PC-9 (cell line): ENCODE results near the gene HYAL1. TPM values are rescaled to one million over a fixed set of nuclear protein-coding genes. Genes with fewer than 3 reads are reported as not detected.

Source experiments
- BruUV-seq: library from RNA; stranded (reverse); fragments of 400-500 nt; replicated peaks from 2 replicates; lab custom pipeline; 2021; lab: Mats Ljungman, UMichigan
- CTCF ChIA-PET: fragments of 300-600 bp; sonication (Branson Sonifier 250); formaldehyde crosslinking; loops from one replicate; lab custom pipeline; 2022; ENCODE audit warnings: antibody characterized with exemption; lab: Charles Lee
- POLR2A ChIA-PET: fragments of 300-600 bp; sonication (Branson Sonifier 250); formaldehyde crosslinking; loops from one replicate; lab custom pipeline; 2022; ENCODE audit warnings: antibody characterized with exemption; ENCODE audit not compliant: unreplicated experiment; lab: Charles Lee
- DNase-seq, 2 experiments: peaks; one replicate each; pipeline versions ENCODE4 v3.0.0 to v3.0.0-alpha.2; 2015 to 2022; ENCODE audit warnings: mixed read lengths in 1 of 2
- H2AFZ ChIP-seq: fragments of 200-600 bp; sonication (generic); 2 replicates; pipeline ENCODE4 v1.8.1; 2017; ENCODE audit warnings: antibody characterized with exemption
- H3F3A ChIP-seq: fragments of 200-600 bp; sonication (generic); 2 replicates; pipeline ENCODE4 v1.8.1; 2017; ENCODE audit warnings: antibody characterized with exemption, mild to moderate bottlenecking, low read depth; ENCODE audit not compliant: insufficient read depth
- H3K27ac ChIP-seq: fragments of 200-600 bp; sonication (generic); 2 replicates; pipeline ENCODE4 v1.6.1; 2016; ENCODE audit warnings: mixed run types
- H3K27me3 ChIP-seq: fragments of 200-600 bp; sonication (generic); 2 replicates; pipeline ENCODE4 v1.6.1; 2016; ENCODE audit warnings: low read depth, mixed run types; ENCODE audit not compliant: insufficient read depth
- H3K36me3 ChIP-seq: fragments of 200-600 bp; sonication (generic); 2 replicates; pipeline ENCODE4 v1.6.1; 2016; ENCODE audit warnings: low read depth, mixed run types
- H3K4me1 ChIP-seq: fragments of 200-600 bp; sonication (generic); replicated peaks from 2 replicates; pipeline ENCODE4 v1.6.1; 2016; ENCODE audit warnings: mixed run types; ENCODE audit not compliant: insufficient read depth
- H3K4me2 ChIP-seq: fragments of 200-600 bp; sonication (generic); 2 replicates; pipeline ENCODE4 v1.6.1; 2017; ENCODE audit warnings: mixed run types
- H3K4me3 ChIP-seq: fragments of 200-600 bp; sonication (generic); 2 replicates; pipeline ENCODE4 v1.6.1; 2016; ENCODE audit warnings: mixed run types
- H3K79me2 ChIP-seq: fragments of 200-600 bp; sonication (generic); 2 replicates; pipeline ENCODE4 v1.6.1; 2017; ENCODE audit warnings: low read depth, mixed run types
- H3K9me2 ChIP-seq: fragments of 200-600 bp; sonication (generic); 2 replicates; pipeline ENCODE4 v1.8.1; 2017; ENCODE audit warnings: mild to moderate bottlenecking; ENCODE audit not compliant: insufficient read depth
- H3K9me3 ChIP-seq: fragments of 200-600 bp; sonication (generic); 2 replicates; pipeline ENCODE4 v1.8.1; 2016; ENCODE audit warnings: low read depth; ENCODE audit not compliant: insufficient read depth
- H4K20me1 ChIP-seq: fragments of 200-600 bp; sonication (generic); 2 replicates; pipeline ENCODE4 v1.8.1; 2017; ENCODE audit not compliant: insufficient read depth
- CTCF ChIP-seq: fragments of 200-600 bp; sonication (generic); conservative IDR thresholded peaks from 2 replicates; pipeline ENCODE4 v1.6.1; 2017; ENCODE audit warnings: mixed run types, antibody characterized with exemption, mild to moderate bottlenecking, moderate library complexity
- EZH2 ChIP-seq: fragments of 200-600 bp; sonication (generic); IDR thresholded peaks from 2 replicates; pipeline ENCODE4 v1.8.0; 2017; ENCODE audit warnings: antibody characterized with exemption, low read depth
- intact Hi-C: fragments of 100-400 bp; cut with micrococcal nuclease; formaldehyde crosslinking; loops from one replicate; pipeline ENCODE4 v1.10.0; 2022; ENCODE audit not compliant: unreplicated experiment
- total RNA-seq: library from RNA; stranded (reverse); gene quantifications from 2 replicates; pipeline ENCODE4 v1.2.3, GENCODE V29; 2021

Gene HYAL1
- total RNA-seq, 1 experiment from 2014 or later, result 1.9 TPM

GRCh38 chr3:50326182-50326541 is 22.8 kb upstream of the HYAL1 start:
- H3F3A ChIP-seq, result peaks cover 21% of the 10 kb centered on the region
- no TSS peak for BruUV-seq
- no peaks in the 10 kb centered on the region for H3K27me3 ChIP-seq
- no peak for TF ChIP-seq CTCF
- no peak for TF ChIP-seq EZH2
- no peak overlapping the region for H2AFZ ChIP-seq
- H4K20me1 ChIP-seq, result no peaks in the 10 kb centered on the region; the same call in 1 of the 2 replicates
- no peaks in the 10 kb centered on the region for H3K9me2 ChIP-seq
- CTCF ChIA-PET, result no interaction called here
- no peaks in the 10 kb centered on the region for H3K9me3 ChIP-seq
- intact Hi-C loops, result no loop called here
- H3K4me2 ChIP-seq, result no peak overlapping the region
- H3K27ac ChIP-seq, result no peak overlapping the region
- H3K79me2 ChIP-seq, result peaks cover 17% of the 10 kb centered on the region
- no peak for DNase-seq
- no peak overlapping the region for H3K4me3 ChIP-seq
- POLR2A ChIA-PET, result no interaction called here
- no peaks in the 10 kb centered on the region for H3K36me3 ChIP-seq
- peaks cover 3% of the 10 kb centered on the region; the same call in 1 of the 2 replicates for H3K4me1 ChIP-seq

DNA sequence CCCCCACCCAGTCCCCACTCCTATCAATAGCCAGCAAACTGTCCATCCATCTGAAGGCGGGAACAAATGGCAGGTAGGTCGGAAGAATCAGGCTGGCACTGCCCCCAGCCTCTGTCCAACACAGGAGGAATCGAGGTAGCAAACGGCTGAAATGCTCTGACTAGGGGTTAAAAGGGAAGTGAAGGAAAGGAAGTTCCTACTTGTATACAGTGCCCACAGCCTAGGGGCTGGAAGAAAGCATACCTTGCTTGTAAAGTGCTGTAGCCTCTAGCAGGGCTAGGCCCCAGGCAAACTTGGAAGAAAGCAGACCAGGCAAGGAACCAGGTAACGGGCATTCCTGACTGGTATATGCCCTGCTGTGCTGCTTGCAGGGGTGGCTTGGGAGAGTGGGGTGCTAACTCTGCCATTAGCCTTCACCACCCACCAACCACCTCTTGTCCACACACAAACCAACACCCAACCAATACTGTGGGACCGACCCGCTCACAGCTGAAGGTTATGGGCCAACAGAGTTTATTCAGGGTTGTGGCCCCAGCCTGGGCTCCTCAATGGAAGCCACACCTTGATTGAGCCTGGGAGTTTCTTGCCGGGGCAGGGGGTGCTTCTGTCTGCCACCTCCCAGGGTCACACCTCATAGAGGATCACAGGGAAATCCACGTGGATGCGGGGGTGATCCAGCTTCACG is 22.3 kb upstream of the HYAL1 start:
- POLR2A ChIA-PET, result no interaction called here

DNA sequence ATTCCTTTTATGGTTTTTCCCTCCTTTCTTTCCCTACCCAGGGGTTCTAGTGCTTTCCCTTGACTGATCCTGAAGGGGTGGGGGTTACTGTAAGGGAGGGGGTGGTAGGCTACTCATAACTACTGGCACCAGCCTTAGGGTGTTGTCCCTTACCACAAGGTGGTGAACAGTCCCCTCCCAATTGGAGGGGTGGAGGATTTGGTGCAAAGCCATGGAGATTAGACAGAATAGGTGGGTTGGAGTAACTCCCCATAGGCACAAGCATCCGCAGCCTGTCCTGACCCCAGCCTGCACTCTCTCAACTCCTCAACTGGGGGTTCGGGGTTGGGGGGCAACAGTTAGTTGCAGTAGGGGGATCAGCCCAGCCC is 21.7 kb upstream of the HYAL1 start:
- no peaks in the 10 kb centered on the region for H3K27me3 ChIP-seq
- no peak for DNase-seq
- no peak overlapping the region for H2AFZ ChIP-seq
- POLR2A ChIA-PET, result no interaction called here
- H3K9me2 ChIP-seq, result no peaks in the 10 kb centered on the region
- BruUV-seq, result no TSS peak
- H3K4me2 ChIP-seq, result no peak overlapping the region
- H3K4me3 ChIP-seq, result no peak overlapping the region
- no peak overlapping the region for H3K27ac ChIP-seq
- peaks cover 7% of the 10 kb centered on the region for H3K4me1 ChIP-seq
- TF ChIP-seq EZH2 (no peak), CTCF (no peak)
- H4K20me1 ChIP-seq, result peaks cover 3% of the 10 kb centered on the region; the same call in 1 of the 2 replicates
- no peaks in the 10 kb centered on the region for H3K36me3 ChIP-seq
- intact Hi-C loops, result no loop called here
- H3F3A ChIP-seq, result peaks cover 21% of the 10 kb centered on the region
- H3K9me3 ChIP-seq, result no peaks in the 10 kb centered on the region
- CTCF ChIA-PET, result interaction anchor here (1.6 kb wide), 1 partner anchor 22 kb away, joined by 4 read pairs; the partner anchor contains the start of gene HYAL1
- H3K79me2 ChIP-seq, result peaks cover 24% of the 10 kb centered on the region

More for the DNA sequence above, 22.3 kb upstream of the HYAL1 start:
- no peaks in the 10 kb centered on the region; the same call in 1 of the 2 replicates for H4K20me1 ChIP-seq
- no TSS peak for BruUV-seq
- CTCF ChIA-PET, result interaction anchor here (1.6 kb wide), 1 partner anchor 22 kb away, joined by 4 read pairs; the partner anchor contains the start of gene HYAL1
- H3K36me3 ChIP-seq, result no peaks in the 10 kb centered on the region
- TF ChIP-seq CTCF (no peak), EZH2 (no peak)
- no peak overlapping the region for H2AFZ ChIP-seq
- H3K4me3 ChIP-seq, result no peak overlapping the region
- H3K27me3 ChIP-seq, result no peaks in the 10 kb centered on the region
- peaks cover 3% of the 10 kb centered on the region; the same call in 1 of the 2 replicates for H3K4me1 ChIP-seq
- peaks cover 21% of the 10 kb centered on the region for H3F3A ChIP-seq
- no peak overlapping the region for H3K4me2 ChIP-seq
- H3K79me2 ChIP-seq, result peaks cover 19% of the 10 kb centered on the region
- H3K9me2 ChIP-seq, result no peaks in the 10 kb centered on the region
- intact Hi-C loops, result no loop called here
- no peaks in the 10 kb centered on the region for H3K9me3 ChIP-seq
- DNase-seq, result no peak
- no peak overlapping the region for H3K27ac ChIP-seq
